Stimulated activated CD4-positive, alpha-beta T cell treated with anti-CD3 and anti-CD28 coated beads, Interleukin-15, amount 100 ng/mL, for 24 hours (primary cell): ENCODE data around the gene CPEB4.

ENCODE experiments used
- DNase-seq: peaks from one replicate; pipeline ENCODE4 v3.0.0-alpha.2; 2020

Gene CPEB4

DNA sequence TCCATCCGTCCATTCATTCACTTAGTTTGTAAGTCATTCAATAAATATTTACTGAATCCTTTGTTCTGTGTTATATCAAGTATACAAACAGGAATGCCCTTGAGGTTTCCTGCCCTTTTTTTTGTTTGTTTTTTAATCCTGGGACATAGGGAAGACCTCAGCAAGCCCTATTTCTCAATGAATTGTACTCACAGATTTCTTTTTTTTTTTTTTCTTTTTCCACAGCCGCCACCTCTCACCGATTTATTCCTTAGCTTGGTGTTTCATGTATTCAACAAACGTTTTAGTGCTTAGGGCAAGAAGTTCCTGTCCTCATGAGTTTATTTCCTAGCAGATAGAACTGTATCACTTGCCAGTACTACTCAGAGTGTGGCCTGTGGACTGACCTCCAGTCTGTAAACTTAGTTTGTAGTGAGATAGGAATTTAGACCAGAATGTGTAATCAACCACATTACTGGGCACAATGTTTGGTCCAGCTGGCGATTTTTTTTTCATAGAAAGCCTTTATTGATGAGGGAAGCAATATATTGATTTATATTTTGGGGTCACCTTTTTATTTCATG, 65.5 kb downstream of the CPEB4 start:
- DNase-seq, result no peak

- no peak for DNase-seq
Observed at GRCh38 chr5:173954671-173955521, 66.7 kb downstream of the CPEB4 start.

DNA sequence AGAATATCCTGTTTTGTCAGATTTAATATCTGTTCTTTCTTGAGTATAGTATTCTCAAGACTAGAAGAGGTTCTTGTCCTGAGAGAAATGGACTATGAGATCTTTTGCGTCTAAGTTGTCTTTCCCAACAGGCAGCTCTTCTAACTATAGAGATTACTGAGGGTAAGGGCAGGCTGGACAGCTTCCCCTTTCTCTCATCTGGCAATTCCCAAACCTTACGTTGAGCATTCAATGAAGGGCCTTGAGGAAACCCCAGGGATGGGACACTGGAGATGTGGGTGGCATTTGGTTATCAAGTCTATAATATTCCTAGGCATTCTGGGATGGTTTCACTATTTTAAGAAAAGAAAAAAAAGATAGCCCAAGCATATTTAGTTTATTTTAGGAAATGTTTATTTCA, 72.8 kb downstream of the CPEB4 start:
- DNase-seq, result no peak

DNA sequence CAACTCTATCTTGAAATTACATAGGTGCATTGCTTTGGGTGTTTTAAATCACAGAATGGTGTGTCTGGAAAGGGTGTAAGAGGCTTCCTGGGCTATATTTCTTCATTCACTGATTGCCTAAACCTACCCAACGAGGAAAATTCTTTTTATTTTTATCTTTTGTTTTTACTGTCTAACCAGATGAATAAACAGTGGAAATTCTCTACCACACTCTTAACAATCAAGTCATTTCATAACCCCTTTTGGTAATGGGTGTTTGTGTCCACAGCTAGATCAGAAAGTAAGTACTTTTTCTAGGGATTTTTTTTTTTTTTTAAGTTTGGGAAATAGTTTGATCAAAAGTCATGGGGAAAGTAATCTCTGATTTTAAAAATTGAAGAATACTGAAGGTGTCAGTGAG, 73.3 kb downstream of the CPEB4 start:
- DNase-seq, result no peak

DNA sequence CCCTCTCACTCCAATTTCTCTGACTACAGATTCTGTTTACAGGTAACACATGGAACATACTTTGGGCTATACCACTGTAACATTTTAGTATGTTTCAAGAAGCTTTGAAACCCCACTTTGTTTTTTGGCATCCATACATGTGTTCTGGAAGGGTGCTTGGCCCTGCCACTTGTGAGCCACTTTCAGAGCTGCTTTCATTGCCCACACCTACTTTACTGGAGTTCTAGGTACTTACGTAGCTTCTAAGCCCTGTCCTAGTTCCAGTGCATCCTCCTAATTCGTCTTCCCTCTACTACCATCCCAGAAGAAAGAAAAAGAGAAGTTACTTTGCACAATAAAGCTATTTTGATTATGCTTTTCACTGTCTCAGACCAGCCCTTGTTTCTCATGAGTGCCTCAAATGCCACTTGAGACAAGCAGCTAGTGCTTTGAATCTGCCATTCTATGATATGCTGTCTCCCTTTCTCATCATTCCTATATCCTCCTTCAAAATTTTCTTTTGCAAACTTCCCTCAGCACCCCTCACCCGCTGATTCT, 74.4 kb downstream of the CPEB4 start:
- no peak for DNase-seq

DNA sequence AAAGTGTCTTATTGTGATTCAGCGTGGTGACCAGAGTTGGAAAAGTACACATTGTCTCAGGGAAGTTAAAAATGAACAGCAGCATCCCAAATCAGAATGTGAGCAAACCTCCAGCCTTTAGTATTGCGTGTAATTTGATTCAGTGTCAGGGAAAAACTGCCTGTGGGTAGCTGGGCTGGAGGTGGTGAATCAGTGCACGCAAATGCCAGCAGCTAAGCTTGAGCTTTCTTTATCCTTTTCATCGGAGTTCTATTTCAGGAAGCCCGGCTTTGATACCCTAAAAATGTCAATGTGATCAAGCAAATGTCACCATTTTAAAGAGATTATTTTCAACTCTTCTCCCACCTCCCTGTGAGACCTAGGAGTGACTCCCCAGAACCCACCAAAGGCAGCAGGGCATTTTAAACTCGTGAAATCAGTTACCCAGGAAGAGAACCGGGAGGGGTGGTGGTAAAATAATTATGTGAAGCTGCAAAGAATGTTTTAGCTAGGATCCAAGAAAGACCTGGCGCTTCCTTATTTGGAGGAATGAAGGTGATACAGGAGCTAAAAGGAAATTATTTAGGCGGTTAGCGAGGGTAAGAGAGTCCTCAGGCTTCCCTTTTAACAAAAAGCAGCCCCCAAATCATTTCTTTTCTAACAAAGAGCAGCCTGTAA, 75.2 kb downstream of the CPEB4 start:
- no peak for DNase-seq

DNA sequence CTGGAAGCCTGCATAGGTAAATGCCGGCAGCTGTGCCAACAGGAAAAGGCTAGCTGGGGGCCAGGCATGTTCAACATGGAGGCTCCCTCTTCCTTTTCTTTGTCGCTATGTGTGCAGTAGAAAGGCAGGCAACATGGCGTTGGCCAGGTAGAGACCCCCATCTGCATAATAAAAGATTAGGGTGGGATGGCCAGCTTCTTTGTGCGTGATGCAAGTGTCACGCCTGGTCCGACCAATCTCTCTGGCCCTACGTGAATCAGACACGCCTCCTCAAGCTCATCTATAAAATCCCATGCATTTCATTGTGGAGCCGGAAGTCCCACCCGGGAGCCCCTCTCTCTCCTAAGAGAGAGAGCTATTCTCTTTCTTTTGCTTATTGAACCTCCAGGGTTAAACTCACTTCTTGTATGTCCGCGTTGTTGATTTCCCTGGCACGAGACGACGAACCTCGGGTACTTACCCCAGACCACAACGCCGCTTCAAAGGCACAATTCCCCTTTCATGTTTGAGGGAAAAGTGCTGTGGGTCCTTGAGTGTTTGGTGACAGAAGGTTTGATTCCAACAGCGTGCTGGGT, 75.8 kb downstream of the CPEB4 start:
- no peak for DNase-seq

DNA sequence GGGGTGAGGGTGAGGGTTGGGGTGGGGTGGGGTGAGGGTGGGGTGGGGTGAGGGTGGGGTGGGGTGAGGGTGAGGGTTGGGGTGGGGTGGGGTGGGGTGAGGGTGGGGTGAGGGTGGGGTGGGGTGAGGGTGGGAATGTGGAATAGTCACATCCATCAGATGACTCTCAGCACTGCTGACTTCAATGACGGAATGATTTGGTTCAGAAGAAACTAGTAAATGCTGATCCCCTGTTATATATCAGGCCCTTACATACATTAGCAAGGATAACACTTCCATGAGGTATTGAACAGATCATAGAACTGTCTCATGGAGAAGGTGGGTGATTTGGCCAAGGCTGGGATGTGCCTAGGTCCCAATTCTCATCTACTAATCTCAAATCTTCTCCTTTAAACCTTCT, 76.4 kb downstream of the CPEB4 start:
- DNase-seq, result no peak

GRCh38 chr5:173967241-173967640, 79.1 kb downstream of the CPEB4 start:
- no peak for DNase-seq

- DNase-seq, result no peak
Observed at GRCh38 chr5:173968154-173968797, 80.1 kb downstream of the CPEB4 start.

GRCh38 chr5:173969167-173970049, 81.3 kb downstream of the CPEB4 start:
- no peak for DNase-seq

GRCh38 chr5:173970878-173971650, 82.9 kb downstream of the CPEB4 start:
- DNase-seq, result no peak

GRCh38 chr5:173971681-173972345, 83.7 kb downstream of the CPEB4 start:
- DNase-seq, result no peak

DNA sequence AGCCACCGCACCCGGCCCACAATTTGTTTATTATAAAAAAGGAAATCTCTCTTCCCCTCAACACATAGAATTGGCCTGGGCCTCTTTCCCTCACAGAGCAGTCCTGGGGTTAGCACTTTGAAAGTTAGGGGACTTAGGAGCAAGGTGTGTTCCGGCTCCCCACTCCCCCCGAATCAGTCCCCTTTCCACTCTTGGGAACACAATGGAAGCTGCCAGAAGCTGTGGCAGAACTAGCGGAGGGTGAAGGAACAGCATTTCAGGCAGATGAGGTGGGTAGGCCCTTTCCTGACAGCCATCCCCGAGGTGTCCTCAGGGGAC, 84.4 kb downstream of the CPEB4 start:
- DNase-seq, result no peak

DNA sequence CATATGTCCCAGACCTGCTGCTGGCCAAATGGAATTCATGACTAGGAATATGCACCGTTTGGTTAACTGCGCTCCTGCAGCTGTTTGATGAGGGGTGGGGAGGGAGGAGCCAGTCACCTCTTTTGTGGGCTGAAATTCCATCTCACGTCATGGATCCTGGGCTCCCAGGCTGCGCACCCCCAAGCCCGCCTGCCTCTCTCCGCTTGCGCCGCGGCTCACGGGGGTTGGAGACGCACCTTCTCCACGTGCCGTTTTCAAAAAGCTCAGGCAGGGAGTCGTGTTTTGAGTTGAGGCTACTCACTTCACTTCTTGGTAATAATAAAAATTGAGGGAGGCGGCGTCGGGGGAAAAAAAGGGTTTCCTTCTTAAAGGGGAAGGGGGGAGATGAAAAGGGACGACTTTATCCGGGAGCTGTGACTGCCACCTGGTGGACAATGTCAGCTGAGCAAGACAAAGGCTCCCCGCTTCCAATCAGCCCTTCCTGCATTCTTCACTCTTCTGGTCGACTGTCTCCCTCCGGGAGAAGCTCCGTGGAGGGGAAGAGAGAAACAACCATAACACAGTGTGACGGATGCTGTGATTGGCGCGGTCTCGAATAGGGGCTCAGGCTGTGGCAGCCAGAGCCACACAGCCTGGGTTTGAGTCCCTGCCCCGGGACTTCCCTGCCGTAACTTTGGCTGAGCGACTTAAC, 84.9 kb downstream of the CPEB4 start:
- peak; percentile 85 for DNase-seq

- peak; percentile 25 for DNase-seq
Observed at GRCh38 chr5:173973616-173973969, 85.4 kb downstream of the CPEB4 start.

- no peak for DNase-seq
Observed at GRCh38 chr5:173974688-173975239, 86.6 kb downstream of the CPEB4 start.

GRCh38 chr5:173981185-173981761, 93.1 kb downstream of the CPEB4 start:
- DNase-seq, result no peak

- DNase-seq, result no peak
Observed at GRCh38 chr5:173984218-173984617, 96.1 kb downstream of the CPEB4 start.
